ENCODE measurements around the gene TTC13.
A peak's percentile ranks its signal among the peaks of the same experiment; 100 is the strongest.
"Not testable (repeated sequence)": the region's sequence is repeated elsewhere in the genome, so short reads cannot be mapped to it uniquely, and the experiment has no call there.

TTC13 gene

GRCh38 chr1:230987448-230987847, 8.8 kb upstream of the TTC13 start:
- H3K4me3 ChIP-seq (ENCODE audit: low read depth, low read length), result no peak overlapping the region
- DNase-seq (ENCODE audit: low read depth), result no peak
- no peak for TF ChIP-seq CTCF (IDR thresholded peaks at IDR 0.05; ENCODE audit: insufficient read depth, low read depth, low read length, missing control alignments)

- DNase-seq (ENCODE audit: low read depth), result no peak
- TF ChIP-seq CTCF (IDR thresholded peaks at IDR 0.05; ENCODE audit: insufficient read depth, low read depth, low read length, missing control alignments), result no peak
Observed at GRCh38 chr1:230986976-230987375, 8.3 kb upstream of the TTC13 start.

GRCh38 chr1:230985711-230986110, 7.0 kb upstream of the TTC13 start:
- TF ChIP-seq CTCF (IDR thresholded peaks at IDR 0.05; ENCODE audit: insufficient read depth, low read depth, low read length, missing control alignments), result no peak
- no peak for DNase-seq (ENCODE audit: low read depth)

More at GRCh38 chr1:230986976-230987375, 8.3 kb upstream of the TTC13 start:
- no peak overlapping the region for H3K4me3 ChIP-seq (ENCODE audit: low read depth, low read length)

GRCh38 chr1:230984622-230985515, 6.2 kb upstream of the TTC13 start:
- H3K4me3 ChIP-seq (ENCODE audit: low read depth, low read length); DNase-seq (ENCODE audit: low read depth): not testable (repeated sequence)

More at GRCh38 chr1:230985711-230986110, 7.0 kb upstream of the TTC13 start:
- H3K4me3 ChIP-seq (ENCODE audit: low read depth, low read length), result no peak overlapping the region

GRCh38 chr1:230983811-230984210, 5.2 kb upstream of the TTC13 start:
- DNase-seq (ENCODE audit: low read depth), result no peak

GRCh38 chr1:230982696-230983095, 4.0 kb upstream of the TTC13 start:
- DNase-seq (ENCODE audit: low read depth), result no peak
- no peak overlapping the region for H3K4me3 ChIP-seq (ENCODE audit: low read depth, low read length)
- TF ChIP-seq CTCF (IDR thresholded peaks at IDR 0.05; ENCODE audit: insufficient read depth, low read depth, low read length, missing control alignments), result no peak

More at GRCh38 chr1:230983811-230984210, 5.2 kb upstream of the TTC13 start:
- no peak overlapping the region for H3K4me3 ChIP-seq (ENCODE audit: low read depth, low read length)
- TF ChIP-seq CTCF (IDR thresholded peaks at IDR 0.05; ENCODE audit: insufficient read depth, low read depth, low read length, missing control alignments), result no peak

- no peak for TF ChIP-seq CTCF (IDR thresholded peaks at IDR 0.05; ENCODE audit: insufficient read depth, low read depth, low read length, missing control alignments)
- H3K4me3 ChIP-seq (ENCODE audit: low read depth, low read length), result peak overlapping the region; percentile 68
- DNase-seq (ENCODE audit: low read depth), result peak; percentile 22
Observed at GRCh38 chr1:230979952-230980351, 1.3 kb upstream of the TTC13 start.
